AG20443 (cell line): ENCODE results near the gene POLRMT.

ENCODE experiments used
- DNase-seq: peaks from one replicate; pipeline ENCODE4 v3.0.0; 2012; ENCODE audit warnings: low spot score, mixed read lengths

Gene POLRMT

GRCh38 chr19:662962-663681, 29.8 kb upstream of the POLRMT start, which contains the start of gene RNF126:
RNF126 (minus strand) TSS chr19:663214; CDS start chr19:663121, 93 bp downstream.
- DNase-seq, result peak; percentile 98

- DNase-seq, result peak; percentile 53
Measured at GRCh38 chr19:662207-662961, 29.0 kb upstream of the POLRMT start.

GRCh38 chr19:661427-662196, 28.3 kb upstream of the POLRMT start:
- peak; percentile 64 for DNase-seq

DNA sequence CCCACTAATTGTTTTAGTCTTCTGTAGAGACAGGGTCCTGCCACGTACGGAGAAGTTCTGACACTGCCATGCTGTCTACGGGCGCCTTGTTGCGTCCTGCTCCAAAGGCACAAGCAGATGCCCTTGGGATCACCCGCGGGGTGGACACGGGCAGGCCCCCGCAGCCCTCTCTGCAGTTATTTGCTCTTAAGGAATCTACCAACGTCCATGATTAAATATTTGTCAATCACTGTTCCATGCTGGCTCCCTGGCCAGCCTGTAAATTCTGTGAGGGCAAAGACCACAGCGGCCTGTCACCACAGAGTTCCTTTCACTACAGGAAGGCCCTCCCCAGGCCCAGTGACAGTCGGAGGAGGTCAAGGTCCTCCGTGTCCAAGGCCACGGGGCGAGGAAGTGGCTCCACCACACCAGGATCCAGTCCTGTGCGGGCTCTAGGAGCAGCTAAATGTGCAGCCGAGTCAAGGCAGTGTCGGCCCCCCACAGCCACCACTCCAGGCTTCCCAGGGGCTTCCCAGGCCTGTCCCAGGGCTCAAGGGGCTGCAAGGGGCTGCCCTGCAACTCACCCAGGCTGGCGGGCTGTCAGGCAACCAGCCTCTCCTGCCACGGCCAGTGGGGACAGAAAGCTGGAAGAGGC, 27.6 kb upstream of the POLRMT start:
- no peak for DNase-seq

- peak; percentile 61 for DNase-seq
Measured at GRCh38 chr19:658916-659839, 25.8 kb upstream of the POLRMT start.

DNA sequence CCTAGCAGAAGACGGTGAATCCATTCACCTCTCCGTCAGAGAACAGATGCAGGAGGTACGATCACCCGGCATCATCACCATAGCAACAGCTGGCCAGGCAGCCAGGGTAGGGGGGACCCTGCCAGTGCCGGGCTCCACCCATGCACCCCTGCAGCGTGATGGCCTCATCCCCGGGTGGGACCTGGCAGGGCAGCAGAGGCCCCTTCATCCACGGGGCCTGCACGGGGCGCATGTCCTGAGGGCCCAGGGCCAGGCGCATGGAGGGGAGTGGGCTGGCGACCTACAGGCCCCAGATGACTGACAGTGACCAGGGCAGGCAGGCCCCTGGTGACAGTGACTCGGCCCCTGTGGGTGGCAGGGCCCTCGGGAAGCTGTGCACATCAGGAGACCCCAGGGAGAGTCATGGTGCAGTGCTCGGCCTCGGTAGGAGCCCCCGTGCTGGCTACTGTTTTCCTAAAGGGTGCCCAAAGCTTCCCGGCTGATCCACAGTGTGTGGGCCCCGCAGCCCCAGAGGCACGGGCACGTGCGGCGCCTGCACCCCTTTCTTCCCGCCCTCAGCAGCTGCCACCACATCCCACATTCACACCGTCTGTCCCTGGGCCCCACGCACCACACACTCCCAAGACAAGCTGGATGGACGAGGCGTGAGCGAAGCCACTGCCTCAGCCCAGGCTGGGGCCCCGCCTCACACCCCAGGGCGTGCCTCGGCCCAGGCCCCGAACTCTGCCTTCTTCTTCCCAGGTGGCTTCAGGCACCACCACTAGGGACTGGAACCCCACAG, 24.9 kb upstream of the POLRMT start:
- no peak for DNase-seq

- no peak for DNase-seq
Measured at GRCh38 chr19:657611-658010, 24.3 kb upstream of the POLRMT start.

DNA sequence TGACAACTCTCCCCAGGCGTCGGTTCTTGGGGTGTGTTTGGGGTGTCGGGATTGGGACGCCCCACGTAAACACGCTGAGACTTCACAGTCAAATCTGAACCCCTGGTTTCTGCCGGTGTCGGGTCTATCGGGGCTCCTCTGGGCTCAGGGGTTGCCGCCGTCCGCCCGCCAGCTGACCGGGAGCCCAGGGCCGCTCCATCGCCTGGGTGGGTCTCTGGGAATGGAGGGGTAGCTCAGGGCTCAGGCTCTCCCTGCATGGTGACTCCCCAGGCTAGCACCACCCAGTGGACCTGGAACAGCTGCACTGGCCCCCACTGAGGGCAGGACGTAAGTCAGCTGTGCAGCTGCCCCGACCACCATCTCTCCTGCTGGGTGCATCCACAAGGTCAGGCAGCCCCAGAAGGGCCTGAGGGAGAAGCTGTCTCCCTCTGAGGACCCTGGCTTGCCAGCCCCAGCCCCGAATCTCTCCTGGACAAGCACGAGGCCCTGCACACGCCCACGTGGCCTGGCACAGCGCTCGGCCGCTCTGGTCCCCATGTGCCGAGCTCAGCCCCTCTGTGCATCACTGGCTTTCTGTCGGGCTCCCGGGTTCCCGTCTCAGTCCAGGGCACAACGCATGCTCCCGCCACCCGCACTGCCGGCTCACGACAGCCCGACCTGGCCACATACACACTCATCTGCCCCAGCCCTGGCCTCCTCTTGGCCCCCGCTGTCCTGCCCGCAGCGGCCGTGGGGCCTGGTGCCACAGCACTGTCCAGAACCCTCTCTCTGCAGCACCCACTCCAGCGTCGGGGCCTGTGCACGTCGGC, 23.6 kb upstream of the POLRMT start:
- no peak for DNase-seq

GRCh38 chr19:655691-656090, 22.4 kb upstream of the POLRMT start:
- no peak for DNase-seq

DNA sequence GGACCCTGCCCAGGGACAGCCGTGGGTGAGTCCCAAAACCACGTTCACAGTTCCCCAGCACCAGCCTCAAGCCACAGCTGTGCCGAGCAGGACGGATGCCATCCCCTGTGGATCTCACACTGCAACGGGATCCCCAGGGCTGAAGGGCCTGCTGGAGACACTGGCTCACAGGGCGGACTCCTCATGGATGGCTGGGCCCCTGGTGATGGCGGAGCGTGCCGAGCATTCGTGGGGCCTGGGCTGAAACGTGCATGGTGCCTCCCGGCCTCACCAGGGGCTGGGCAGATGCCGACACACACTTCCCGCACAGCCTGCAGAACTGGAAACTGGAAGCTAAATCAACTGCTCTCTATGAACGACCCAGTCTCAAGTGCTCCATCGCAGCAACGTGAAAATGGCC, 20.1 kb upstream of the POLRMT start:
- no peak for DNase-seq

DNA sequence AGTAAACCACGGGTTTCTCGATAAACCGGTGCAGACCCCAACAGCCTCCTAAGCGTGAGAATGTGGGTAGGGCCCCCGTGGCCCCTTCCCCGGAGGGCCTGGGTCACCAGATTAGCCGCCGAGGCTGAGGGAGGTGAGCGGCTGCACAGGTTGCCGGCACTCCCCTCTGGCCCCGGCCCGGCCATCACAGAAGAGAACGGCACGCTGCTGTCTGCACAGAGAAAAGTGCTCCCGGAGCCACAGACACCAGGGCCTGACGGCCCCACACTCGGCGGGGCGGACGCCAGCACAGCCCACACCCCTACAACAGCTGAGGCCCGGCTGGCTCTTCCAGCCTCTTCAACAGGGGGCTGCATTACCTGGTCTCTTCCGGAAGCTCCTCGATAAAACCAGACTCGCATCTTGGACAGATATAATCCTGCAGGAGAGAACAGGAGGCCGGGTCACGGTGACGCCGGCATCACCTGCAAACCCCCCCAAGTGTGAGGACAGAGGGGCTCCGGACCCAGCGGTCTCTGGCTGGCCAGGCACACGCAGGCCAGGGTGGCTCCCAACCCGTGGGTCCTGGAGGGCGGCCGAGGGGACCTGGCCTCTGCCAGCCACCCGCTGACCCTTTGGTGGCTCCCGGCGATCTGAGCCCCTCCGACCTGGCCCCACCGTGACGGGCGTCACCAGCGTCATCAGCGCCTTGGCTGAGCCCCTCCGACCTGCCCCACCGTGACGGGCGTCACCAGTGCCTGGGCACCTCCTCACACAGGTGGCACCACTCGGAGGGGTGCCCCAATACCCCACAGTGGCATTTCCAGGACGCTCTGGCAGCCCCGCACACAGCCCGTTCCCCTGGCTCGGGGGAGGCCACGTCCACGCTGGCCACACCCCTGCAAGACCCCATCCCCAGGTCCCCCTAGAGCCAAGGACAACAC, 19.4 kb upstream of the POLRMT start:
- DNase-seq, result no peak

- DNase-seq, result no peak
Measured at GRCh38 chr19:651991-652390, 18.7 kb upstream of the POLRMT start.

DNA sequence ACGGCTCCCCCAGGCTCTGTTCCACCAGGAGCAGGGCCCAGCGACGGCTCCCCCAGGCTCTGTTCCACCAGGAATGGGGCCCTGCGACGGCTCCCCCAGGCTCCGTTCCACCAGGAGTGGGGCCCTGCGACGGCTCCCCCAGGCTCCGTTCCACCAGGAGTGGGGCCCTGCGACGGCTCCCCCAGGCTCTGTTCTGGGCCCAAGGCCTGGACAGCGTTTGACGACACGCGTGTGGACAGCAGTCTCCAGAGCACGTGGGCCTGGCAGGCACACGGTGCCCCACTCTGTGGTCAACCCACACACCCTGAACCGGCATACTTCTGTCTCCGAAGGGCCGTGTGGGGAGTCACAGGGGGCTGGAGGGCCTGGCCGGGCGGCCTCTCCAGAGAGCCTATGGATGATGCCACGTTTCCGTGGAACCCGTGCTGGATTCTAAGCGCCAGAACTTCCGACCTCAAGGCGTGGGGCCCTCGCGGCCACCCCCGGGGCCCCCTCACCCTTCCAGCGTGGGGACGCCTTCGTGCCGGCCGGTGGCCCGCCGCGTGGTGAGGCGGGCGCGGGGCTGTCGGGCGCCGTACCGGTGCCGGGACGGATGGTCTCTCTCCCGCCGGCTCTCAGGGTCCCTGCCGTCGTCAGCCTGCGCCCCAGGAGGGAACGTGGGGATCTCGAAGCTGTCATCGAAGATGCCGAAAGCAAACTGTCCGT, 17.9 kb upstream of the POLRMT start:
- DNase-seq, result no peak

DNA sequence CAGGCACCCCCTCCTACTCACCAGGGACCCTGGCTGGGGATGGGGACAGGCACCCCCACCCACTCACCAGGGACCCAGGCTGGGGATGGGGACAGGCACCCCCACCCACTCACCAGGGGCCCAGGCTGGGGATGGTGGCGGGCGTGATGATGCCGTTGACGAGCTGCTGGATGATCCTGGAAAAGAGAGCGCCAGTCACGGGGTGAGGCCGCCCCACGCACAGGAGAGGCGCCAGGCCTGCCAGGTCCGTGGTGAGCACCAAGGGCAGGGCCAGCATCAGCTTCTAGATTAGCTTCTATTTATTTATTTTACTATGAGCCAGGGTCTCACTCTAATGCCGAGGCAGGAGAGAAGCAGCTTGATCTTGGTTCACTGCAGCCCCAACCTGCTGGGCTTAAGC, 16.8 kb upstream of the POLRMT start:
- no peak for DNase-seq

DNA sequence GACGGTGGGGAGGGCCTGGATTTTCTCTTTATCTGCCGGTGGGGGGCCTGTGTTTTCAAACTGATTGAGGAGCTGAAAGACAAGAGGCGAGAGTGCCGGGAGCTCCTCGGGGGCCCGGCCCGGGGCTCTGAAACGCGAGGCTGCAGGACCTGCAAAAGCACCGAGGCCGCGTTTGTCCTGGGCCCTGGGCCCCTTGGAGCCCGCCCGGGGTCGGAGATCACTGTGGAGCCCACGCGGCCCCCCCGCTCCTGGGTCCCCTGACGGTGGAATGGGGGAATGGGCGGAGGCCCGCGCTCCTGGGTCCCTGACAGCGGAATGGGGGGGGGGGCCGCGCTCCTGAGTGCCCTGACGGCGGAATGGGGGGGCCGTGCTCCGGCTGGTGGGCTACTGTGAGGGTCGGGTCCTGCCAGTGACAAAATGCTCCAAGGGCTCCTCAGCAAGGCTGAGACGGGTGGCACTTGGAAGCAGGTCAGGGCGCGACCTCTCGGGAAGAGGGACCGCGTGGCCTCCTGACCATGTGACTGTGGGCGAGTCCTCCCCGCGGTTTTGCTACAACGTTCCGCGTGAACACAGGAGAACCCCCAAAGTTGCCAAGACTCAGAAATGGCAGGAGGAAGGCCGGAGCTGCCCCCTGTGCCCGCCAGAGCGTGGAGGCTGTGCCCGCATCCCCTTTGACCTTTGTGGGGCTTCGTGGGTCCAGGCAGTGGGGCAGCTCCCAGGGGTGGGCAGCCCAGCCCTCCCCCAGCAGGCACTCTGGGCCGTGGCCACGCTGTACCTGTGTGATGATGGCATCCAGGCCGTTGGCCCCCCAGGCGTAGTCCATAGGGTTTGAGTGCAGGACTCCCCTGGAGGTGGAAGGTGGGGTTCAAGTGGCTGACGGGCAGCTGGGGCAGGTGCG, 15.8 kb upstream of the POLRMT start:
- no peak for DNase-seq

GRCh38 chr19:648305-648704, 15.0 kb upstream of the POLRMT start:
- no peak for DNase-seq
